GM12865 (cell line): ENCODE measurements around the gene PBX2.

Source experiments
- DNase-seq: peaks from one replicate; pipeline ENCODE4 v3.0.0; 2010; ENCODE audit warnings: low read depth
- H3K4me3 ChIP-seq: 2 replicates; pipeline ENCODE4 v1.5.1; 2011; ENCODE audit warnings: mild to moderate bottlenecking, low read depth, low read length, control low read depth
- TF ChIP-seq, protein P1 (sequence below): IDR thresholded peaks from 2 replicates; pipeline ENCODE4 v1.5.1; 2011; ENCODE audit warnings: low read length, control low read depth, low read depth, inconsistent platforms; ENCODE audit not compliant: insufficient read depth; ENCODE audit errors: missing control alignments

Gene PBX2

GRCh38 chr6:32163559-32164258, 26.3 kb downstream of the PBX2 start:
- TF ChIP-seq, protein P1, sequence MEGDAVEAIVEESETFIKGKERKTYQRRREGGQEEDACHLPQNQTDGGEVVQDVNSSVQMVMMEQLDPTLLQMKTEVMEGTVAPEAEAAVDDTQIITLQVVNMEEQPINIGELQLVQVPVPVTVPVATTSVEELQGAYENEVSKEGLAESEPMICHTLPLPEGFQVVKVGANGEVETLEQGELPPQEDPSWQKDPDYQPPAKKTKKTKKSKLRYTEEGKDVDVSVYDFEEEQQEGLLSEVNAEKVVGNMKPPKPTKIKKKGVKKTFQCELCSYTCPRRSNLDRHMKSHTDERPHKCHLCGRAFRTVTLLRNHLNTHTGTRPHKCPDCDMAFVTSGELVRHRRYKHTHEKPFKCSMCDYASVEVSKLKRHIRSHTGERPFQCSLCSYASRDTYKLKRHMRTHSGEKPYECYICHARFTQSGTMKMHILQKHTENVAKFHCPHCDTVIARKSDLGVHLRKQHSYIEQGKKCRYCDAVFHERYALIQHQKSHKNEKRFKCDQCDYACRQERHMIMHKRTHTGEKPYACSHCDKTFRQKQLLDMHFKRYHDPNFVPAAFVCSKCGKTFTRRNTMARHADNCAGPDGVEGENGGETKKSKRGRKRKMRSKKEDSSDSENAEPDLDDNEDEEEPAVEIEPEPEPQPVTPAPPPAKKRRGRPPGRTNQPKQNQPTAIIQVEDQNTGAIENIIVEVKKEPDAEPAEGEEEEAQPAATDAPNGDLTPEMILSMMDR: no peak
- no peak for DNase-seq

GRCh38 chr6:32158052-32158451, 31.9 kb downstream of the PBX2 start:
- TF ChIP-seq, protein P1: no peak
- no peak for DNase-seq

More at GRCh38 chr6:32163559-32164258, 26.3 kb downstream of the PBX2 start:
- H3K4me3 ChIP-seq: no peak overlapping the region

GRCh38 chr6:32156891-32157290, 33.1 kb downstream of the PBX2 start:
- TF ChIP-seq, protein P1: no peak
- no peak overlapping the region for H3K4me3 ChIP-seq
- DNase-seq: no peak

More at GRCh38 chr6:32158052-32158451, 31.9 kb downstream of the PBX2 start:
- no peak overlapping the region for H3K4me3 ChIP-seq

DNA sequence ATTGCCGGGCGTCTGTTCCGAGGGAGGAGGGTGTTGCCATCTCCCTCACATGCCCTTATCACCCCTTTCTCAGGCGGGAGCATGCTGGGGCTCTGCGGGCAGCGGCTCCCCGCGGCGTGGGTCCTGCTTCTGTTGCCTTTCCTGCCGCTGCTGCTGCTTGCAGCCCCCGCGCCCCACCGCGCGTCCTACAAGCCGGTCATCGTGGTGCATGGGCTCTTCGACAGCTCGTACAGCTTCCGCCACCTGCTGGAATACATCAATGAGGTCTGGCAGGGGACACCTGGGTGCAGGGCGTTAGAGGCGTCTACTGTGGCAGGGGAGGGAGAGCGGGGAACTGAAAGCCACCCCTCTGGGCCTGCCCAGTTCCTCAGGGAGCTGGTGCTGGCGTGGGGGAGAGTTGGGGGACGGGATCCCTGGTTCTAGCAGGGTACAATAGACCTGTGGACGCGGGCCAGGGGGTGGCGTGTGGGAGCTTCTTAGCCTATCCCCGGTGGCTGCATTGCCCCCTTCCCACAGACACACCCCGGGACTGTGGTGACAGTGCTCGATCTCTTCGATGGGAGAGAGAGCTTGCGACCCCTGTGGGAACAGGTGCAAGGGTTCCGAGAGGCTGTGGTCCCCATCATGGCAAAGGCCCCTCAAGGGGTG, 35.4 kb downstream of the PBX2 start:
- TF ChIP-seq, protein P1: peak; percentile 59
- DNase-seq: peak; percentile 84
- H3K4me3 ChIP-seq: peak overlapping the region; percentile 83

GRCh38 chr6:32153564-32154513, 36.2 kb downstream of the PBX2 start, which contains the start of gene PPT2:
Gene PPT2 (plus strand): TSS chr6:32154141. CDS start chr6:32154595, 454 bp downstream.
- peak within 1 kb of the TSS; percentile 83 for H3K4me3 ChIP-seq
- DNase-seq: peak; percentile 84
- TF ChIP-seq, protein P1: no peak

GRCh38 chr6:32152769-32153563, 37.0 kb downstream of the PBX2 start:
- no peak overlapping the region for H3K4me3 ChIP-seq
- TF ChIP-seq, protein P1: no peak
- DNase-seq: no peak
